ENCODE data around the gene CUX1.

CUX1 gene

DNA sequence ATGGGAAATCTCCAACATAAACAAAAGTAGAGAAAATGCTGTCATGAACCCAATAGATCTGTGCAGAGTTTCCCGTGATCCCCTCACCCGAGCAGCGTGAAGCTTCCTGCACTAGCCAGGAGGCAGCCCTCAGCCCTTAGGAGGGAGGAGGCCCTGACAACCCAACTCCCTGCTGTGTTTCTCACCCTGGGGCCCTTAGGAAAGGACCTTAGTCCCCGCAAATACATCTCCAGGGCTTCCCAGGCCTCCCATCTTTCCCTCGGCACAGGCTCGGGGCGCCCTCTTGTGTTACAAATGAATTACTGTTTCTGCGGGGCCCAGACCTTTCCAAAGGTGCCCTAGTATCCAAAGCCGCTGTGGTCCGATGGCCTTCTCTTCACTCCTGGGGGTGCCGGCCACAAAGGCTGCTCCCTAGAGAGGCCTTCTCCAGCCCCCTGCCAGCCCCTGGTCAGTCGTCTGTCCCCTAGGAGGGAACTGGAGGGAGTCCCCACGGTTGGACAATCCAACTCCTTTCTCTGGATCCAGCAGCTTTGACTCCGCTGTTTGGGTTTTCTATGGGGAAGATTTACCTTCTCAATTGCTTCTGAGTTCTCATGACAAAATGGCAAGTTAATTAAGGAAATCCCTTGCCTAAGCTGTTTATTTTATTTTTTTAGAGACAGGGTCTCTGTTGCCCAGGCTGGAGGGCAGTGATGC is 419.3 kb downstream of the CUX1 start:
- DNase-seq (ENCODE audit: low read depth, low spot score), result peak; percentile 81

- DNase-seq (ENCODE audit: low read depth, low spot score), result no peak
These were observed 421.9 kb downstream of the CUX1 start for GRCh38 chr7:102239206-102239820.

DNA sequence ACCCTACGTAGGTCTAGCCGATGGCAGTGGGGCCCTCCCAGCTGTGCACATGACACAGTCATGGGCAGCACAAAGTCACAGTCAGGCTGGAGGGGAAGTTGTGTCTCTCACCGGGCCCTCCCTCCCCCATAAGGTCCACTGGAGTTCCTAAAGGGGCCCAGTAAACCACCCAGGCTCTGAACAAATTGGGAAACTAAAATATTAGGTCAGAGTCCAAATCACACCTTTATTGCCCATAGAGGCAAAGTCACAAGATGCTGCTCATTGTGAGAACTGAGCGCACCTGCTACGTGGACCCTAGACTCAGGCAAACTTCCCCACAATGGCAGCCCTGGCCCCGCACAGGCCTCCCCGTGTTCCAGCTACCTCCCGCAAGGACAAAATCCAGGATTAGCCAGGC is 424.0 kb downstream of the CUX1 start:
- no peak for DNase-seq (ENCODE audit: low read depth, low spot score)

GRCh38 chr7:102244601-102245000 is 427.2 kb downstream of the CUX1 start:
- no peak for DNase-seq (ENCODE audit: low read depth, low spot score)

DNA sequence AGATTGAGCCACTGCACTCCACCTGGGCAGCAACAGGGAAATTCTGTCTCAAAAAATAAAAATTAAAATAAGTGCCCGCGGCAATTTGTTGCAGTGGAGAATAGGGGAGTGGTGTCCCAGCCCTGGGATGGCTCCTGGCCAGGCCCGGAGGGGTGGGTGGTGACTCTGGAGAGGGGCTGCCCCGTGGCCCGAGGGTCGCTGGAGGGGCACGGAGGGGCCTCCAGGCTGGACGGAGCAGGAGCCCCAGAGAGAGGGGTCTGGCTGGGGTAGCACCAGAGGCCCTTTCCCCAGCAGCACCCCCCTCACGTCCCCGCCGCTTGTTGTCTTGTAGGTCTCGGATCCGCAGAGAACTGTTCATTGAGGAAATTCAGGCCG is 430.6 kb downstream of the CUX1 start:
- DNase-seq (ENCODE audit: low read depth, low spot score), result no peak

DNA sequence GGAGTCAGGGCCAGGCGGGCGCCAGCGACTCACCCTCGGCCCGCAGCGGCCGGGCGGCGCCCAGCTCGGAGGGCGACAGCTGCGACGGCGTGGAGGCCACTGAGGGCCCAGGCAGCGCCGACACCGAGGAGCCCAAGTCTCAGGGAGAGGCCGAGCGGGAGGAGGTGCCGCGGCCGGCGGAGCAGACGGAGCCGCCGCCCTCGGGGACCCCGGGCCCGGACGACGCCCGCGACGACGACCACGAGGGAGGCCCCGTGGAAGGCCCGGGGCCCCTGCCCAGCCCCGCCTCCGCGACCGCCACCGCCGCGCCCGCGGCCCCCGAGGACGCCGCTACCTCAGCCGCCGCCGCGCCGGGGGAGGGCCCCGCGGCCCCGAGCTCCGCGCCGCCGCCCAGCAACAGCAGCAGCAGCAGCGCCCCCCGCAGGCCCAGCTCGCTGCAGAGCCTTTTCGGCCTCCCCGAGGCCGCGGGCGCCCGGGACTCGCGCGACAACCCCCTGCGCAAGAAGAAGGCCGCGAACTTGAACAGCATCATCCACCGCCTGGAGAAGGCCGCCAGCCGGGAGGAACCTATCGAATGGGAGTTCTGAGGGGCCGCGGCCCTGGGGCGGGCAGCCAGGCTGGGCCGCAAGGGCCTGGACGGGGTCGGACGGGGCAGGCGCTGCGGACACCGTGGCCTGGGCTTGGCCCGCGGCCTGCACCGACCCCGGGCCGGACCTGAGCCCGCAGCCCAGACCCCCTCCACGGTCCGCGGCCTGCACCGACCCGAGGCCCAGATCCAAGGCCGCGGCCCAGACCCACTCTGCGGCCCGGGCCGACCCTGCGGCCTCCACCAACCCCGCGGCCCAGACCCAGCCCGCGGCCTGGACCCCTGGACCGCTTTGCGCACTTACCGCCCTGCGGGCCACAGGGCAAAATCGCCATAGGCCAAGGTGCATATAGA is 431.3 kb downstream of the CUX1 start:
- no peak for DNase-seq (ENCODE audit: low read depth, low spot score)

- no peak for DNase-seq (ENCODE audit: low read depth, low spot score)
These were observed 434.3 kb downstream of the CUX1 start for GRCh38 chr7:102251531-102252365.

DNA sequence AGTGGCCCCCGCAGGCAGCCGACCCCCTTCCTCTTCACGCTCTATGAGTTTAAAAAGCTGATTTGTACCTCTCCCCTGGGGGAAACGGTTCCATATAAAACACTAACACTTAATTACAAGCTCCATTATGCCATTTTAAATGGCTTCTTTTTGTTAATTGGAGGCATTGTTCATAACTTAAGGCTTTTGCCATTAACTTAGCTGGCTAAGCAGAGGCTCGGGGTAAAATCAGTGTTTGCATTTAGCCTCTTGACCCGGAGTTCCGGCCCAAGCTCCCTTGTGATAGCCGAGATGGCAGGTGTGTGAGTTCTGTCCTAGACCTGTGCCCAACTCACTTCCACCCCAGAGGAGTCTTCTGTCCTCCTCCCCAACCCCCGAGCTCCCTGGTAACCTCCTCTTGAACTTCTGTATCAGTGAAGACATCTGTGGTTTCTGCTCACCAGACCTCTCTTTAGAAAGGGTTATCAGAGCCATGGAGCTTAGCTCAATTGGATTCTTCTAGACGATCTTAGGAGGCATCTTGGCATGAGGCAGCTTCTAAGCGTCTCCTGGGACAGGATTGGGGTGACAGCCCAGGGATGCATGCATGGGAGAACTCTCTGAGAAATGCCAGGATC is 435.0 kb downstream of the CUX1 start:
- DNase-seq (ENCODE audit: low read depth, low spot score), result no peak

DNA sequence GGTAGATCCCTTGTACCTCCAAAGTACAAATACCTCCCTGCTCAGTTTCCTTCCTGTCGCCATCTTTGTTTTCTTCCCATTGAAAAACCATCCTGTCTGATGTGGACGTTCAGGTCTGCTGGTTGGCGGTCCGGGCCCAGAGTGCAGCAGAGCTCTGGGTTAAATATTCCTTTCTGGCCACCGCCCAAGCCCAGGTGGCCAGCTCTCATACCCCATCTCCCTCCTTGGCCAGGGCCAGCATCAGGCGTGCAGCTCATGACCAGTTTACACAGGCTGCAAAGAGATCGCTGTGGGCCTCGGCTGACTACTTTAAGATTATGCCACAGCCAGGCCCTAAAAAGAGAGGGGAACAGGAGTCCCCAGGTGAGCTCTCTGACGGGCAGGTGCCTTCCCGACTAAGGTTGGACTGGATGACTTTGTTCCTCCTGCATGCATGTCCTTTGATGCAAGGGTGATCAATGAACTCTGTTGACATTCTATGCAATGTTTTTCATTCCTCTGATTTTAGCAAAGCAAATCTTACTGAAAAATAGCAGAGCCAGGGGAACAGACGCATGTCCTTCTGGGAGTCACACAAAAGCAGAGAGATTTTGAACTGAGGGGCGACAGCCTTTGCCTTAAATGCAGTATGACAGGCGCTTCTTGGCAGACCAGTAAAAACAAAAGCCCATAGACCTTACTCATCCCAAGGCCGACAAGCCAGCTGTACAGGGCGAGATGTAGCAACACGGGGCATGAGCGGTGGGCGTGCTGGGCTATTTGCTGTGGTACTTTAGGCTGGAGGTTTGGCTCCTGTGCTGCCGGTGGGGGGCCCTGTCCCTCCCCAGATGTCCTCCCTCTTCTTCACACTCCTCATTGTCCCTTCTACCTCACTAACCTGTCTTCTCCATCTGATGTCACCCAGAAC is 435.9 kb downstream of the CUX1 start:
- DNase-seq (ENCODE audit: low read depth, low spot score), result no peak

DNA sequence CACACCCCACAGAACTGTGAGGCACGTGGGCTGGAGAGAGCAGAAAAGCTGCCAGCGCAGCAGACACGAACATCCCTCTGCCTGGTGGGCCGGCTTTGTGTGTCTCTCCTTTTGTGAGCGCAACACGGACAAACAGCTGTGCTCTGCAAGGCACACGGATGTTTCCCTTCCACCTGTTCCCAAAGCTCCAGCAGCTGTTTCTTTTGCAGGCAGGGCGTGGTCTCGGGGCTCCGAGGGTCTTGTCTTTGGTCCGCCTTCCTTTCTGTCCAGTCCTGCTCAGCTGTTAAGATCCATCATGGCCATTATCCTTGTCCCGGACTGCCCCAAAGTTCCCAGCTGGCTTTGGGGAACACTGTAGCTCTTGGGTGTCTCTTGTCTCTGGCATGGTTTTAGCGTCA is 436.5 kb downstream of the CUX1 start:
- DNase-seq (ENCODE audit: low read depth, low spot score), result no peak

DNA sequence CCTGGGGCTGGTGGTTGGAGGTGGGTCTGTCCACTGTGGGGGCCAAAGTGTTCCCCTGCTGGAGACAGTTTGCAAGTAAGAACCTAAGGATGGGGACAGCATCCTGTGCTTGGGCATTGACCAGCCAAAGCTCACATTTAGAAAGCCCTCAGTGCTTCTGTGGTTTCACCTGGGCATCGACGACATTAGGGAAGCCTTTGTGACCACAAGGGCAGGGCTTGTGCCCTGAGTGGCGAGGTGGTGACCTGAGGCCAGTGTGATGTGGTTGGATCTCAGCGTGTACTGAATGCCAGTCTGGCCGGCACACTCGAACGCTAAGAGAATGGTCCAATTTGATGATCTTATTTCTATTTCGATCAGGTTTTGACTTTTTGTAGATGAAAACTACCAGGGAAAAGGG is 437.1 kb downstream of the CUX1 start:
- no peak for DNase-seq (ENCODE audit: low read depth, low spot score)

DNA sequence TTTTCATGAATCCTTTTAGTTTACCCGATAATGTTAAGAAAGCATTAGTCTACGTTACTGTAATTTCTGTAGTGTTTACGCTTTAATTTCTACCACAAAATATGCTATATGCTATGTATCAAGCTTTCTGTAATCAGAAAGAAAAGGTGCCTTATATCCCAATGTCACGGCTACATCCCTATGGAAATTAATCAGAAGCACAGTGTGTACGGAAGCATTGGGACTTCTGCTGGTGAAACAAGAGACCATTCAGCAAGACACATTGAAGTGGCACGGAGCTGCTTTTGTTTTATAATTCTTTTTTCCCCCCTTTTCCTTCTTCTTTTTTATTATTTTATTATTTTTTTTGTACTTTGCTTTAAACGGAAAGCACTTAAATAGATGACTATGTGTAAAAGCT is 438.1 kb downstream of the CUX1 start:
- no peak for DNase-seq (ENCODE audit: low read depth, low spot score)

- no peak for DNase-seq (ENCODE audit: low read depth, low spot score)
These were observed 438.5 kb downstream of the CUX1 start for GRCh38 chr7:102255916-102256315.

DNA sequence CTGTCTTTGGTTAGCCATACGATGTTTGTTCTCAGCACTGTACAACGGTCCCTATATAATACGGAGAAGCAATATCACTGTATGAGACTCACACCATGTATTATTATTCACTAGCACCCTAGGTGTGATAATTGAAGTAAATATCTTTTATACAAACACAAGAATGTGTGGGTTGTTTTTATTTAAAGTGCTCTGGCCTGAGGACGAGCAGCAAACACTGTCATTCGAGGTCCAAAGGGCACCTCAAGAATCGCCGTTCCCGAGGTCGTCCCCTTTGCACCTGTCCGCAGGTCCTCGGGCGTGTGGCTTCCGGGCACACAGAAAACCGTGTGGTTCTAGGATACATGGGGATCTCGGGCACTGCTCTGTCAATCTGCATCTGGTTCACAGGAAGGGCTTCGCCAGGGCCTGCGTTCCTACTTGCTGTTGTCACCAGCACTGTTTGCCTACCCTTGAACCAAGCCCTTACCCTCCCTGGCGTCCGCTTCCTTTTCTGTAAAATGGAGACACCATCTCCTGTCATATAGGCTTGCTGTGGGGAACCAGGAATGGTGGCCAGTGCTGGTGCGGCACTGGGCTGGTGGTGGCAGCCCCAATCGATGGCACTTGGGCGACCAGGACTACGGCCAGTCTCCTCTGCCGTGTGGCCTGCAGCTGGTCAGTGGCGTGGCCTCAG is 440.8 kb downstream of the CUX1 start:
- DNase-seq (ENCODE audit: low read depth, low spot score), result no peak

DNA sequence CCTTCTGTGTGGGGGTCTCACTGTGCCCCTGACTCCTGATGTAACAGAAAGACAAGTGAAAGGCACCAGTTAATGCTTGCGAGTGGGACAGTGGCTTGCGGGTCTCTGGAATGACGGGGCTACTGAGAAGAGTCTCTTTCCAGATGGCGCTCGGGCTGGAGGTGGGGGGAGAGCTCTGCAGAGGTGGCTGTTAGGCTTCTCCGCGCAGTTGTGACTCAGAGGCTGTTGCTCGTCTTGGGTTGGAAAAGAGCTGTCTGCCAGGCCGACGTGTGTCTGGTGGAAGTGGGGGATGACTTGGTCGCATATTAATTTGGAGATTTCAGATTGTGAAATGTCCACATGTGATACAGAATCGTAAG is 441.3 kb downstream of the CUX1 start:
- DNase-seq (ENCODE audit: low read depth, low spot score), result peak; percentile 19

DNA sequence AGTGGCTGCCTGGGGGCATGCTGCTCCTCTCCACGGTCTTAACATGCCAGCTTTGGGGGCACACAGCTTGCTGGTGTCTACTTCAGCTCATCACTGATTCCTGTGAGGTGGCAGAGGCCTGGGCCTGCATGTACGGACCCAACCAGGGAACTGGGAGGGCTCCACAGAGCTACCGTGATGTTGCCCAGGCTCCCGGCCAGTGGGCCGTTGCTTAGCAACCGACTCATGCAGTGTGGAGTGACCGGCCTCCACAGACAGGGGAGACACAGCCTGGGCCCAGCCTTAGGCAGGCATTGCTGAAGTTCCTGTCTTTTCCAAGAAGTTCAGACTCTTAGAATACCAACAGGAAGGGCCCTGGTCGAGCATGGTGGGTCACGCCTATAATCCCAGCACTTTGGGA is 443.4 kb downstream of the CUX1 start:
- DNase-seq (ENCODE audit: low read depth, low spot score), result peak; percentile 90

- no peak for DNase-seq (ENCODE audit: low read depth, low spot score)
These were observed 444.0 kb downstream of the CUX1 start for GRCh38 chr7:102261451-102261850.

- DNase-seq (ENCODE audit: low read depth, low spot score), result no peak
These were observed 445.1 kb downstream of the CUX1 start for GRCh38 chr7:102262546-102262945.

DNA sequence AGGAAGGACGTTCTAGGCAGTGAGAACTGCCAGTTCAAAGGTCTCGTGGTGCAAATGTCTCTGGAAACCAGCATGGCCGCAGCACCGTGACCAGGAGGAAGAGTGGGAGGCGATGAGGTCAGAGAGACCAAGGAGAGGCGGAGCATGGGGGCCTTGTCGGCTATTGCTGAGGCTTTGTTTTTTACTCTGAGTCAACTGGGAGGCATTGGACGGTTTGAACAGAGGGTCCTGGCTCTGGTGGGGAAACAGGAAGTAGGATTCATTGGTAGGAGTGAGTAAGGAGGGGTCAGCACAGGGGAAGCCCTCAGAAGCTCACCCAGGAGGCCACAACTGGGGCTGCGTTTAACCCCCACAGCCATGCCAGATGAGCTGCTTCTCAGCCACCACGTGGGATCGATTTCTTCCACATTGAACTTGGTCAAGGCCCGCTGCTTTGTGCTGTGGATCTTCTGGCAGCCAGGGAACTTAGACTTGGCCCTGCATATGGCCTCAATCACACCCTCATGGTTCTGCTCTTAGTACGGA is 447.0 kb downstream of the CUX1 start:
- DNase-seq (ENCODE audit: low read depth, low spot score), result no peak

GRCh38 chr7:102266541-102266940 is 449.1 kb downstream of the CUX1 start:
- no peak for DNase-seq (ENCODE audit: low read depth, low spot score)

Measured in astrocyte of the hippocampus (primary cell).